Measurements from ENCODE around the gene CD34. TPM values are rescaled to one million over a fixed set of nuclear protein-coding genes. Genes with fewer than 3 reads are reported as not detected.

The CD34 gene
- total RNA-seq, 1 donor from 2014 or later, result 1.2 TPM

- Mint-ChIP-seq H3K4me3 (no peak overlapping the region), H3K4me1 (peaks cover 7% of the 10 kb centered on the region), H3K27ac (no peak overlapping the region), H3K36me3 (no peaks in the 10 kb centered on the region), H3K9me3 (no peaks in the 10 kb centered on the region), H3K27me3 (ENCODE audit: low read depth) (peaks cover 43% of the 10 kb centered on the region)
- TF ChIP-seq, protein P1, sequence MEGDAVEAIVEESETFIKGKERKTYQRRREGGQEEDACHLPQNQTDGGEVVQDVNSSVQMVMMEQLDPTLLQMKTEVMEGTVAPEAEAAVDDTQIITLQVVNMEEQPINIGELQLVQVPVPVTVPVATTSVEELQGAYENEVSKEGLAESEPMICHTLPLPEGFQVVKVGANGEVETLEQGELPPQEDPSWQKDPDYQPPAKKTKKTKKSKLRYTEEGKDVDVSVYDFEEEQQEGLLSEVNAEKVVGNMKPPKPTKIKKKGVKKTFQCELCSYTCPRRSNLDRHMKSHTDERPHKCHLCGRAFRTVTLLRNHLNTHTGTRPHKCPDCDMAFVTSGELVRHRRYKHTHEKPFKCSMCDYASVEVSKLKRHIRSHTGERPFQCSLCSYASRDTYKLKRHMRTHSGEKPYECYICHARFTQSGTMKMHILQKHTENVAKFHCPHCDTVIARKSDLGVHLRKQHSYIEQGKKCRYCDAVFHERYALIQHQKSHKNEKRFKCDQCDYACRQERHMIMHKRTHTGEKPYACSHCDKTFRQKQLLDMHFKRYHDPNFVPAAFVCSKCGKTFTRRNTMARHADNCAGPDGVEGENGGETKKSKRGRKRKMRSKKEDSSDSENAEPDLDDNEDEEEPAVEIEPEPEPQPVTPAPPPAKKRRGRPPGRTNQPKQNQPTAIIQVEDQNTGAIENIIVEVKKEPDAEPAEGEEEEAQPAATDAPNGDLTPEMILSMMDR (IDR thresholded peaks at IDR 0.05; ENCODE audit: unreplicated experiment), result no peak
- DNase-seq (ENCODE audit: low spot score in 2 of 2, unreplicated experiment in 2 of 2), result no peak
Measured at GRCh38 chr1:207919523-207920170, 8.7 kb upstream of the CD34 start.

GRCh38 chr1:207918581-207918980, 7.7 kb upstream of the CD34 start:
- no peak for DNase-seq (ENCODE audit: low spot score in 2 of 2, unreplicated experiment in 2 of 2)
- Mint-ChIP-seq H3K4me3 (no peak overlapping the region), H3K27me3 (ENCODE audit: low read depth) (peaks cover 49% of the 10 kb centered on the region), H3K36me3 (no peaks in the 10 kb centered on the region), H3K9me3 (no peaks in the 10 kb centered on the region), H3K27ac (no peak overlapping the region), H3K4me1 (peaks cover 5% of the 10 kb centered on the region)
- TF ChIP-seq, protein P1 (IDR thresholded peaks at IDR 0.05; ENCODE audit: unreplicated experiment), result no peak

DNA sequence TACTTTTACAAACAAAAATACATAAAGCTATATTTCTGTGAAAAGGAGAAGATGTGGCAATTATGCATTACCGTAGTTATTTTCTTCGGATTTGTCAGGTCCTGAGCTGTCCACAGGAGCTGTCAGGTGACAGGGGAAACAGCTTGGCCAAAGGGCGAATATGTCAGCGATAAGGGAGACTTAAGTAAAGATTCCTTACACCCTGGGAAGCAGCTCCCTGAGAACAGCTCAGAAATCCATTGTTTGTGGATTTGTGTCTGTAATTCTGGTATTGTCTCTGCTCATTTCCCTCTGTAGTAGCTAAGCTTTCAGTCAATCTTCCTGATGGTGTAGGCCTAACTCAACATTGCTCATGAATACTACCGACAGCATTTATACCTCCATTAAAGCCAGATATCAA, 7.1 kb upstream of the CD34 start:
- H3K4me3 Mint-ChIP-seq, result no peak overlapping the region
- peaks cover 2% of the 10 kb centered on the region for H3K4me1 Mint-ChIP-seq
- H3K36me3 Mint-ChIP-seq, result no peaks in the 10 kb centered on the region
- TF ChIP-seq, protein P1 (IDR thresholded peaks at IDR 0.05; ENCODE audit: unreplicated experiment), result no peak
- H3K27me3 Mint-ChIP-seq (ENCODE audit: low read depth), result peaks cover 49% of the 10 kb centered on the region
- H3K27ac Mint-ChIP-seq, result no peak overlapping the region
- H3K9me3 Mint-ChIP-seq, result no peaks in the 10 kb centered on the region
- DNase-seq (ENCODE audit: low spot score in 2 of 2, unreplicated experiment in 2 of 2), result no peak

DNA sequence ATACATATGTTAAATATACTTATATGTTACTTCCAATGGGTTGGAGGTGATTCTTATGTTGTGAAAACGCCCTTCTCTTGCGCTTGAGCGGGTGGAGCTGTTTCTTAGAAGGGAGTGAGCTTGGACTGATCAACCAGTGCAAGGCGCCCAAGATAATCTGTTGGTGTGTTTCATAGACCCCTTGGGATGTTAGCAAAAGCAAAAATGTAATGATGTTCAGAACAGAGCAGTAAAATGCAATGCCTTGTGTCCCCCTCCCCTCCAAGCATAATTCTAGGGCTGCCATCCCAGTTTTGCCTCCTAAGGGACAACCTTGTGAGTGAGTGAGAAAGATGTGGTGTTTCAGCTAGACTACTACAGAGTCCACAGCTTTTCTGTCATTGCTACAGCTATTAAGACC, 6.2 kb upstream of the CD34 start:
- H3K27ac Mint-ChIP-seq, result no peak overlapping the region

DNA sequence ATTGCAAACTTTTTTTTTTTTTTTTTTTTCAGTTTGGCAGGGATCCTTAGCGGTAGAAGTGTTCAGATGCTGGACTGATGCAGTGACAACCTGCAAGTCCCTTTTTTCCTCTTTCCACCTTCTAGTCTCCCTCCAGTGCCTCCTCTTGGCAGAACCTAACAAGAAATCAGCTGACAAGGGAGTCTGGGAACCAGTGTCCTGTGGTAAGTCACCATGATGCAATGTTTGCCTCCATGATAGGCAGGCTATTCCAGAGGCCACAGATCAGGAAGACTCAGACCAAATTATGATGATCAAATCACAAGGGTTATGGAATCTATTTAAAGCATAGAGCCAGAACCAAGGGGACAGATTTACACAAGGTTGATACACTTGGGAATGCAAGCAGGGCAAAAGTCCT, 3.0 kb upstream of the CD34 start:
- Mint-ChIP-seq H3K36me3 (no peaks in the 10 kb centered on the region), H3K9me3 (no peaks in the 10 kb centered on the region), H3K27me3 (ENCODE audit: low read depth) (peaks cover 63% of the 10 kb centered on the region), H3K4me1 (peaks cover 5% of the 10 kb centered on the region), H3K27ac (no peak overlapping the region), H3K4me3 (no peak overlapping the region)
- DNase-seq (ENCODE audit: low spot score in 2 of 2, unreplicated experiment in 2 of 2), result no peak
- TF ChIP-seq, protein P1 (IDR thresholded peaks at IDR 0.05; ENCODE audit: unreplicated experiment), result no peak

More for the DNA sequence above, 6.2 kb upstream of the CD34 start:
- Mint-ChIP-seq H3K27me3 (ENCODE audit: low read depth) (peaks cover 53% of the 10 kb centered on the region), H3K36me3 (no peaks in the 10 kb centered on the region), H3K4me1 (peaks cover 2% of the 10 kb centered on the region), H3K9me3 (no peaks in the 10 kb centered on the region), H3K4me3 (no peak overlapping the region)
- no peak for DNase-seq (ENCODE audit: low spot score in 2 of 2, unreplicated experiment in 2 of 2)
- TF ChIP-seq, protein P1 (IDR thresholded peaks at IDR 0.05; ENCODE audit: unreplicated experiment), result no peak

Data from mesothelial cell of epicardium (in vitro differentiated cells).